Putamen (tissue), 1 donor: Measurements from ENCODE around the gene FTCDNL1.
A peak's percentile ranks its signal among the peaks of the same experiment; 100 is the strongest.

ENCODE experiments used
- DNase-seq: peaks from one replicate; pipeline ENCODE4 v3.0.0-alpha.2; 2016; ENCODE audit warnings: low spot score

FTCDNL1 gene

GRCh38 chr2:199842631-199843395, 8.2 kb downstream of the FTCDNL1 start:
- DNase-seq = no peak

- no peak for DNase-seq
Measured at GRCh38 chr2:199841409-199841808, 9.6 kb downstream of the FTCDNL1 start.

- DNase-seq = no peak
Measured at GRCh38 chr2:199838399-199838798, 12.6 kb downstream of the FTCDNL1 start.

GRCh38 chr2:199836943-199837342, 14.0 kb downstream of the FTCDNL1 start:
- DNase-seq = no peak

- DNase-seq = peak; percentile 78
Measured at GRCh38 chr2:199833525-199833924, 17.5 kb downstream of the FTCDNL1 start.

GRCh38 chr2:199830531-199830930, 20.5 kb downstream of the FTCDNL1 start:
- DNase-seq = no peak

- no peak for DNase-seq
Measured at GRCh38 chr2:199829628-199830027, 21.4 kb downstream of the FTCDNL1 start.

GRCh38 chr2:199819746-199820145, 31.2 kb downstream of the FTCDNL1 start:
- DNase-seq = no peak

GRCh38 chr2:199818754-199819153, 32.2 kb downstream of the FTCDNL1 start:
- no peak for DNase-seq

- DNase-seq = no peak
Measured at GRCh38 chr2:199818026-199818425, 33.0 kb downstream of the FTCDNL1 start.

GRCh38 chr2:199814817-199815211, 36.2 kb downstream of the FTCDNL1 start:
- DNase-seq = no peak

GRCh38 chr2:199814101-199814816, 36.7 kb downstream of the FTCDNL1 start:
- DNase-seq = no peak

- no peak for DNase-seq
Measured at GRCh38 chr2:199812493-199812892, 38.5 kb downstream of the FTCDNL1 start.

- DNase-seq = no peak
Measured at GRCh38 chr2:199811346-199811745, 39.6 kb downstream of the FTCDNL1 start.

GRCh38 chr2:199810422-199811171, 40.4 kb downstream of the FTCDNL1 start:
- DNase-seq = no peak

- DNase-seq = no peak
Measured at GRCh38 chr2:199807966-199808365, 43.0 kb downstream of the FTCDNL1 start.

- peak; percentile 15 for DNase-seq
Measured at GRCh38 chr2:199806179-199806578, 44.8 kb downstream of the FTCDNL1 start.

GRCh38 chr2:199804831-199805230, 46.2 kb downstream of the FTCDNL1 start:
- no peak for DNase-seq

- DNase-seq = peak; percentile 83
Measured at GRCh38 chr2:199798831-199799580, 52.0 kb downstream of the FTCDNL1 start.

GRCh38 chr2:199797431-199798403, 53.3 kb downstream of the FTCDNL1 start:
- no peak for DNase-seq

- no peak for DNase-seq
Measured at GRCh38 chr2:199792381-199792780, 58.6 kb downstream of the FTCDNL1 start.
